KBM-7 (cell line): ENCODE measurements around the gene ZFYVE27.

Experiments used
- DNase-seq: peaks from one replicate; pipeline ENCODE4 v3.0.0-alpha.2; 2015
- in situ Hi-C: fragments of 300-500 bp; cut with MboI; formaldehyde crosslinking; loops from 2 replicates; pipeline ENCODE4 v1.14.3; 2020; ENCODE audit warnings: low sequenced_read_pairs, low pct_unique_long_range_greater_than_20kb, mixed read lengths

Gene ZFYVE27

GRCh38 chr10:97713826-97714400 lies 23.0 kb upstream of the ZFYVE27 start:
- in situ Hi-C loops: no loop called here
- DNase-seq: peak; percentile 72

- in situ Hi-C loops: no loop called here
- DNase-seq: peak; percentile 90
Measured at GRCh38 chr10:97714401-97715258, 22.3 kb upstream of the ZFYVE27 start.

- no peak for DNase-seq
- in situ Hi-C loops: no loop called here
Measured at GRCh38 chr10:97715259-97715874, 21.6 kb upstream of the ZFYVE27 start.

GRCh38 chr10:97717627-97718026 lies 19.3 kb upstream of the ZFYVE27 start:
- in situ Hi-C loops: no loop called here
- no peak for DNase-seq

GRCh38 chr10:97718178-97718577 lies 18.8 kb upstream of the ZFYVE27 start:
- in situ Hi-C loops: no loop called here
- DNase-seq: peak; percentile 55

GRCh38 chr10:97718659-97719142 lies 18.2 kb upstream of the ZFYVE27 start:
- no peak for DNase-seq
- in situ Hi-C loops: no loop called here

- in situ Hi-C loops: no loop called here
- no peak for DNase-seq
Measured at GRCh38 chr10:97719602-97720001, 17.3 kb upstream of the ZFYVE27 start.

- in situ Hi-C loops: no loop called here
- DNase-seq: no peak
Measured at GRCh38 chr10:97721871-97722780, 14.8 kb upstream of the ZFYVE27 start.

GRCh38 chr10:97723001-97723400 lies 13.9 kb upstream of the ZFYVE27 start:
- in situ Hi-C loops: no loop called here
- DNase-seq: no peak

- DNase-seq: no peak
Measured at GRCh38 chr10:97724341-97724941, 12.5 kb upstream of the ZFYVE27 start.

GRCh38 chr10:97726636-97727178 lies 10.2 kb upstream of the ZFYVE27 start:
- in situ Hi-C loops: no loop called here
- DNase-seq: no peak

More at GRCh38 chr10:97724341-97724941, 12.5 kb upstream of the ZFYVE27 start:
- in situ Hi-C loops: no loop called here

- in situ Hi-C loops: no loop called here
- no peak for DNase-seq
Measured at GRCh38 chr10:97729014-97729413, 7.9 kb upstream of the ZFYVE27 start.

GRCh38 chr10:97731346-97732051 lies 5.4 kb upstream of the ZFYVE27 start:
- peak; percentile 81 for DNase-seq
- in situ Hi-C loops: no loop called here

GRCh38 chr10:97732052-97732359 lies 4.9 kb upstream of the ZFYVE27 start:
- in situ Hi-C loops: no loop called here
- no peak for DNase-seq

GRCh38 chr10:97733256-97733655 lies 3.7 kb upstream of the ZFYVE27 start:
- in situ Hi-C loops: no loop called here

GRCh38 chr10:97734021-97734420 lies 2.9 kb upstream of the ZFYVE27 start:
- in situ Hi-C loops: no loop called here

More at GRCh38 chr10:97733256-97733655, 3.7 kb upstream of the ZFYVE27 start:
- DNase-seq: no peak

GRCh38 chr10:97736403-97736901 lies 476 bp upstream of the ZFYVE27 start:
- DNase-seq: no peak
- in situ Hi-C loops: no loop called here

More at GRCh38 chr10:97734021-97734420, 2.9 kb upstream of the ZFYVE27 start:
- no peak for DNase-seq

- no peak for DNase-seq
- in situ Hi-C loops: no loop called here
Measured at GRCh38 chr10:97737770-97738265, 890 bp downstream of the ZFYVE27 start.
